Cardiac septum (tissue), 1 donor: ENCODE data around the gene TAS1R1. TPM values are rescaled to one million over a fixed set of nuclear protein-coding genes. Genes with fewer than 3 reads are reported as not detected.

Experiments used
- DNase-seq: peaks from one replicate; pipeline ENCODE4 v3.0.0-alpha.2; 2020; ENCODE audit warnings: low spot score
- intact Hi-C: fragments of 100-400 bp; cut with DNase I; formaldehyde crosslinking; loops from one replicate; pipeline ENCODE4 v1.14.0; 2022
- long read RNA-seq: library from polyadenylated mRNA; unstranded; transcript quantifications from one replicate; pipeline ENCODE4 v2.0.0, GENCODE V29; 2021
- total RNA-seq: library from RNA; stranded (reverse); fragmentation: NEBNext Ultra II Directional; extraction: Animal tissue kit (Norgen Biotek cat#: 25700); gene quantifications from one replicate; pipeline ENCODE4 v1.2.1, GENCODE V29; 2021
- donor health status: DM: no; HTN: no; CAD: no.

The TAS1R1 gene
- total RNA-seq: not detected
- long read RNA-seq: 0 reads

GRCh38 chr1:6554907-6555778, at the start of gene TAS1R1:
TAS1R1 (plus strand) TSS chr1:6555307; CDS start chr1:6555374, 67 bp downstream.
- peak; percentile 76 for DNase-seq

GRCh38 chr1:6505367-6506209, 49.5 kb upstream of the TAS1R1 start:
- intact Hi-C loops: no loop called here
- no peak for DNase-seq

More at GRCh38 chr1:6554907-6555778, at the start of gene TAS1R1:
- intact Hi-C loops: loop anchor here (1.0 to 2.0 kb wide), 4 partner anchors 24 to 146 kb away; partner anchors contain the start of genes DNAJC11, THAP3 and ZBTB48

- intact Hi-C loops: no loop called here
- DNase-seq: peak; percentile 73
Measured at GRCh38 chr1:6506210-6507036, 48.7 kb upstream of the TAS1R1 start.

GRCh38 chr1:6507037-6507428, 48.1 kb upstream of the TAS1R1 start:
- intact Hi-C loops: no loop called here
- DNase-seq: peak; percentile 73

GRCh38 chr1:6507461-6507911, 47.6 kb upstream of the TAS1R1 start:
- DNase-seq: no peak
- intact Hi-C loops: no loop called here

- intact Hi-C loops: no loop called here
- no peak for DNase-seq
Measured at GRCh38 chr1:6508154-6508815, 46.8 kb upstream of the TAS1R1 start.

- DNase-seq: no peak
- intact Hi-C loops: no loop called here
Measured at GRCh38 chr1:6508816-6509189, 46.3 kb upstream of the TAS1R1 start.

GRCh38 chr1:6509220-6509918, 45.7 kb upstream of the TAS1R1 start:
- intact Hi-C loops: no loop called here
- DNase-seq: peak; percentile 71

- DNase-seq: peak; percentile 70
- intact Hi-C loops: no loop called here
Measured at GRCh38 chr1:6509919-6510291, 45.2 kb upstream of the TAS1R1 start.

GRCh38 chr1:6510493-6510892, 44.6 kb upstream of the TAS1R1 start:
- no peak for DNase-seq
- intact Hi-C loops: no loop called here

- no peak for DNase-seq
- intact Hi-C loops: no loop called here
Measured at GRCh38 chr1:6511056-6511455, 44.1 kb upstream of the TAS1R1 start.

GRCh38 chr1:6511561-6512244, 43.4 kb upstream of the TAS1R1 start:
- no peak for DNase-seq
- intact Hi-C loops: no loop called here

GRCh38 chr1:6512245-6512907, 42.7 kb upstream of the TAS1R1 start:
- intact Hi-C loops: no loop called here
- DNase-seq: no peak

- intact Hi-C loops: no loop called here
- DNase-seq: no peak
Measured at GRCh38 chr1:6512908-6513280, 42.2 kb upstream of the TAS1R1 start.

- intact Hi-C loops: no loop called here
- DNase-seq: peak; percentile 73
Measured at GRCh38 chr1:6513320-6513801, 41.7 kb upstream of the TAS1R1 start.

- intact Hi-C loops: no loop called here
- DNase-seq: no peak
Measured at GRCh38 chr1:6515771-6516170, 39.3 kb upstream of the TAS1R1 start.

- intact Hi-C loops: no loop called here
- no peak for DNase-seq
Measured at GRCh38 chr1:6517435-6517851, 37.7 kb upstream of the TAS1R1 start.
